AG10803 (cell line): ENCODE measurements around the gene RBCK1.

Source experiments
- DNase-seq: peaks from one replicate; pipeline ENCODE4 v3.0.0; 2010; ENCODE audit warnings: low read depth
- H3K4me3 ChIP-seq: 2 replicates; pipeline ENCODE4 v1.5.1; 2011; ENCODE audit warnings: mild to moderate bottlenecking, low read length, control low read depth
- TF ChIP-seq, protein P1 (sequence below): conservative IDR thresholded peaks from 2 replicates; pipeline ENCODE4 v1.5.1; 2011; ENCODE audit warnings: mild to moderate bottlenecking, low read length, control low read depth, inconsistent platforms

RBCK1 gene

DNA sequence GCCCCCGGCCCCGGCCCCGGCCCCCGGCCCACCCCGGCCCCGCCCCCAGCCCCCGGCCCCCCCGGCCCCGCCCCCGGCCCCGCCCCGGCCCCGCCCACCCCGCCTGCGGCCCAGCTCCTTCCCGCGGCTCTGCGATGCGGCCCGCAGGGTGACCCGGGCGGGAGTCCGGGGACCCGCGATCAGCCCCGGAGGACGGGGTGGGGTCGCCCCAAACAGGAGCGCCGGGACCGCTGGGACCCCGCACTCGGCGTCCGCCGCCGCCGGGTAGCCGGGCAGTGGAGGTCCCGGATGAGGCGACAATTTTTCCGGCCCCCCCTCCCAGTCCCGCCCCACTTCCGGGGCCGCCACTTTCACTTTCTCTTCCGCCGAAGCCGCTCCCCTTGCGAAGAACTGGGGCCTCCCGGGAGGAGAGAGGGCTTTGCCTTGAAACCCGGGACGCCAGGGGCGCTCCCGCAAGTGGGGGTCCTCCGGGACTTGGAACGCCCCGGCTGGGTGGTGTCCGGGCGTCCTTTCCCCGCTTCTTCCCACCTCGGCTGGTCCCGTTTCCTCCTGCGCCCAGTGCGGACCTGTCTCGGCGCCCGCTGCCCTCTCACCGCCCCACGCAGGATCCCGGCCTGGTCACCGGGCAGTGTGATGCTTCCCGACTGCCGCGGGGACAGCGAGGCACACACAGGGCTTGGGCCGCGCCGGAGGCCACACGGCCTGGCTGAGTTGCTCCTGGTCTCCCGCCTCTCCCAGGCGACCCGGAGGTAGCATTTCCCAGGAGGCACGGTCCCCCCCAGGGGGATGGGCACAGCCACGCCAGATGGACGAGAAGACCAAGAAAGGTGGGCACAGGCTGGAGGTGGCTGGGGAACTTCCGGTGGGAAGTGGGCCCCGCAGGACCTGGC, at the start of gene RBCK1:
RBCK1 (plus strand) TSS at position 347 of the 890 bp plus-strand sequence; CDS start at position 806, 459 bp downstream.
- peak; percentile 80 for DNase-seq
- TF ChIP-seq, protein P1, sequence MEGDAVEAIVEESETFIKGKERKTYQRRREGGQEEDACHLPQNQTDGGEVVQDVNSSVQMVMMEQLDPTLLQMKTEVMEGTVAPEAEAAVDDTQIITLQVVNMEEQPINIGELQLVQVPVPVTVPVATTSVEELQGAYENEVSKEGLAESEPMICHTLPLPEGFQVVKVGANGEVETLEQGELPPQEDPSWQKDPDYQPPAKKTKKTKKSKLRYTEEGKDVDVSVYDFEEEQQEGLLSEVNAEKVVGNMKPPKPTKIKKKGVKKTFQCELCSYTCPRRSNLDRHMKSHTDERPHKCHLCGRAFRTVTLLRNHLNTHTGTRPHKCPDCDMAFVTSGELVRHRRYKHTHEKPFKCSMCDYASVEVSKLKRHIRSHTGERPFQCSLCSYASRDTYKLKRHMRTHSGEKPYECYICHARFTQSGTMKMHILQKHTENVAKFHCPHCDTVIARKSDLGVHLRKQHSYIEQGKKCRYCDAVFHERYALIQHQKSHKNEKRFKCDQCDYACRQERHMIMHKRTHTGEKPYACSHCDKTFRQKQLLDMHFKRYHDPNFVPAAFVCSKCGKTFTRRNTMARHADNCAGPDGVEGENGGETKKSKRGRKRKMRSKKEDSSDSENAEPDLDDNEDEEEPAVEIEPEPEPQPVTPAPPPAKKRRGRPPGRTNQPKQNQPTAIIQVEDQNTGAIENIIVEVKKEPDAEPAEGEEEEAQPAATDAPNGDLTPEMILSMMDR = no peak

DNA sequence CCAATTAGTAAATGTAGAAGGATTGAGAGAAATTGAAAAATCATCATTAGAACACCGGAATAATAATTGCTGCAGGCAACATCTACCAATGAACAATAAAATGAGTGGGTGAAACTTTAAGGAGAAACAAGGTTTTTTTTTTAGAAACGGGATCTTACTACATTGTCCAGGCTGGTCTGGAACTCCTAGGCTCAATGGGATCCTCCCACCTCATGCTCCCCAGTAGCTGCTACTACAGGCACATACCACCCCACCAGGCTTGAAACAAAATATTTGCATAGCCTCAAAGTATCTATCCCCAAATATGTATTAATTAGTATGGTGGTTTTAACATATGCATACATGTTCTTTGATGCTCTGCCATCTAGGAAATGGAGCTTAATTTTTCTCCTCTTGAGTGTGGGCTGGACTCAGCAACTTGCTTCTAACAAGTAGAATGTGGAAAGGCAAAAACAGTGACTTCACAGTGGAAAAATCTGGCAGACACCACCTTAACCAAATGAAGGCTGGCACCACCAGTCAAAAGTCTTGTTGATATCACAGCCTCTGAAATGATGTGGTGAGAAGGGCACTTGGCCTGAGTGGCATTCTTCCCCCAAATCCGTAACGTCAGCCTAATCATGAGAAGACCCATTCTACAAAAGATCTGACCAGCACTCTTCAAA, 49.1 kb upstream of the RBCK1 start:
- peak; percentile 71 for DNase-seq
- H3K4me3 ChIP-seq = no peak overlapping the region
- TF ChIP-seq, protein P1 = no peak

More for the DNA sequence above, at the start of gene RBCK1:
- H3K4me3 ChIP-seq = peak within 1 kb of the TSS; percentile 96

DNA sequence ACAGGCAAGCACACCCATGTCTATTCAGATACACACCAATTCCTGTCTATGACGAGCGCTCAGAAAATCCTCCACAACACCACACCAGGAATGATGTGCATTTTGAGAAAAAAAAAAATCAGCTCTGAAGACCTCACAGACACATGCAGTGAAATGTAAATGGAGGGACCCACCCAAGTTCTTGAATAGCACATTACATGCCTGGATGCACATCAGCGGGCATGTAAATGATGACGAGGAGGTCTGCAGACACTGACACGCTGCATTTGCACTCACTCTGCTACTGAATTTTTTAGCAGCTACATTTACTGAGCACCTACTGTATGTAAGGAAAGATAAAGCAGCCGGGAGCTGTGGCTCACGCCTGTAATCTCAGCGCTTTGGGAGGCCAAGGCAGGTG, 46.5 kb upstream of the RBCK1 start:
- no peak overlapping the region for H3K4me3 ChIP-seq
- no peak for DNase-seq
- TF ChIP-seq, protein P1 = no peak

DNA sequence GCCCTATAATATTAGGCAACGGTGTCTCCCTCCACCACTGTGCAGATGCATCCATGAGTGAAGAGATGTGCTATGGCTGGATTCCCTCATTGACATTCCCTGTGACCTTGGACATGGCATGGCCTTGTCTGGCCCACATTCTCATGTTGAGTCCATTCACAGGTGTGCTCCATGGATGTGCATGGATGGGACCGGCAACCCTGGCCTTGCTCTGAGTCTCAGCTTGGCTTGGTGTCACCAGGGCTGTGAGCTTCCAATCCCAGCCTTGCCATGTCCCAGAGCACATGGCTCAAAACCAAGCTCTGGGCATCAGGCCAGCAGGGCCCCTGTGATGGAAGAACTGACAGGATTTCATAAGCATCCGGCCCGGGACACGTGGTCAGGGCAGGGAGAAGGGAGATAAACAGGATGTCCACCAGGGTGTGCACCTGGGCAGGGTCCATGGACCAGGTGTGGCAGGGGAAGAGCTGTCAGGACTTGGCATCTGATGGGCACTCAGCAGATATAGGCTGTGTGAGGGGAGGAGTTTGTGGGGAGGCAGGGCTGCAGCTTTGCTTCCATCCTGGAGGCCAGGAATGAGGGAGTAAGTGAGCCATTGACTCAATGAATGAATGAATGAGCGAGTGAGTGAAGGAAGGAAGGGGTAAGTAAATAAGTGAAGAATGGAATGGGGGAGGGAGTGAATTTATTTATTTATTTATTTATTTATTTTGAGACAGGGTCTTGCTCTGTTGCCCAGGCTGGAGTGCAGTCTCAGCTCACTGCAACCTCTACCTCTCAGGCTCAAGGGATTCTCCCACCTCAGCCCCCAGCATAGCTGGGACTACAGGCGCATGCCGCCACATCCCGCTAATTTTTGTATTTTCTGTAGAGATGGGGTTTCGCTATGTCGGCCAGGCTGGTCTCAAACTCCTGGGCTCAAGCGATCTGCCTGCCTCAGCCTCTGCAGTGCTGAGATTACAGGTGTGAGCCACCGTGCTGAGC, 45.5 kb upstream of the RBCK1 start:
- TF ChIP-seq, protein P1 = peak; percentile 45
- H3K4me3 ChIP-seq = no peak overlapping the region
- DNase-seq = peak; percentile 86

DNA sequence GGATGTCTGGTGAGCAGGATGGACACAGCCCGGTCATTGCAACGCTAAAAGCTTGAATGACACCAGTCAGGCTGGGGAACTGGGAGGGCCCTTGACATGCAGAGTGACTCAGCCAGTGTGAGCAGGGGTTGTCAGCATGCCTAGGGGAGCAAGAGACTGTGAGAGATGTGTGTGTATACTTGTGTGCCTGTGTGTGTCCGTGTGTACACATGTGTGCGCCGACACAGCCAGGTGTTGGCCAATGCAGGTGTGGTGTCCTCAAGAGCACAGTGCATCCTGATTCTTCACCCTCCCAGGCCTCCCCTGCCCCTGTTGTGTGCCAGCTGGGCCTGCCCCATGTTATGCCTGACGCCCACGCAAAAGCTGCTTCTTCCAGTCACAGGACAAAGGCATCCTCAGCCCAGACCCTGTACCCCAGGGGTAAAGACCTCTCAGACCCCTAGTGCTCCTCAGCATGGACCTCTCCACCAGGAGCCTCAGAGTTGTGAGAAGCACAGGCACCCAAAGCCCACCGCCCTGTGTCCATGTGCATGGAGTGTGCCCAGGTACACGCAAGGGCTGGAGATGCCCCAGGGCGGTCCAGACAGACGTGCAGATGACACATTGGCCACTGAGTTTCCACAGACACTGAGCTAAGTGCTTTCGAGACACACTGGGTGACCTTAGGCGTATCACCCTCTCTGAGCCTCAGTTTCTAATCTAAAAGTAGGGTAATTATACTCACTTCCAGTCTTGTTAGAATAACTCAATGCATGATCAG, 44.6 kb upstream of the RBCK1 start:
- TF ChIP-seq, protein P1 = no peak
- DNase-seq = peak; percentile 17
- H3K4me3 ChIP-seq = no peak overlapping the region
